ENCODE measurements around the gene IGSF8. TPM values are rescaled to one million over a fixed set of nuclear protein-coding genes. Genes with fewer than 3 reads are reported as not detected.

The IGSF8 gene
- total RNA-seq, 1 experiment from 2014 or later: 35.6 TPM

- Histone ChIP-seq H3K27me3 (ENCODE audit: insufficient read depth, low read length) (no peaks in the 10 kb centered on the region), H2AFZ (ENCODE audit: low read depth, low read length, poor library complexity, severe bottlenecking) (no peak overlapping the region), H3K36me3 (ENCODE audit: control insufficient read depth in 1 of 2, insufficient read depth in 2 of 2, low read length in 2 of 2) (no peaks in the 10 kb centered on the region), H4K20me1 (ENCODE audit: insufficient read depth) (no peaks in the 10 kb centered on the region), H3K9me3 (ENCODE audit: control insufficient read depth in 1 of 2, insufficient read depth in 1 of 2, low read depth in 1 of 2, low read length in 2 of 2) (no peaks in the 10 kb centered on the region), H3K9me2 (ENCODE audit: insufficient read depth) (no peaks in the 10 kb centered on the region), H3K4me1 (ENCODE audit: control insufficient read depth in 1 of 2, insufficient read depth in 2 of 2, low read length in 2 of 2) (peaks cover 11 to 35% of the 10 kb centered on the region in 2 experiments), H3K4me3 (replicated peaks in 1 of 2; ENCODE audit: low read depth in 1 of 2, low read length in 2 of 2) (no peak overlapping the region), H3K79me2 (ENCODE audit: insufficient read depth, low read length) (peaks cover 4% of the 10 kb centered on the region; the same call in 1 of the 2 replicates), H3K4me2 (ENCODE audit: low read length) (peak overlapping the region; percentile 43; the same call in 1 of the 2 replicates), H3K9ac (ENCODE audit: low read length) (no peak overlapping the region), H3K27ac (ENCODE audit: low read depth, low read length) (no peak overlapping the region)
- TF ChIP-seq CTCF (IDR thresholded peaks at IDR 0.05 in 2 of 3, conservative IDR thresholded peaks at IDR 0.05 in 1 of 3; ENCODE audit: borderline replicate concordance in 1 of 3, insufficient read depth in 1 of 3, low read depth in 2 of 3, low read length in 2 of 3) (no peak), EGR1 (IDR thresholded peaks at IDR 0.05; ENCODE audit: low read depth) (no peak), CBX3 (IDR thresholded peaks at IDR 0.05; ENCODE audit: low read depth) (no peak)
- BruUV-seq (replicated peaks): no TSS peak
- ChIA-PET CTCF (interaction anchor here (0.6 to 4.7 kb wide), 14 partner anchors 17 to 314 kb away, joined by 3 to 59 read pairs (median 4); no protein-coding TSS in a partner anchor), POLR2A (interaction anchor here (1.3 to 1.9 kb wide), 2 partner anchors 118 to 150 kb away, joined by 4 to 5 read pairs; no protein-coding TSS in a partner anchor), RAD21 (ENCODE audit: low non-redundant PET in 1 of 2, low total read pairs in 2 of 2, uncharacterized antibody in 2 of 2, unreplicated experiment in 2 of 2) (interaction anchor here (0.7 to 1.8 kb wide), 9 partner anchors 55 to 306 kb away, joined by 3 to 10 read pairs (median 5); no protein-coding TSS in a partner anchor)
- ATAC-seq: no peak
- no peak for DNase-seq (ENCODE audit: low read depth, low spot score)
- intact Hi-C loops (cut with micrococcal nuclease): loop anchor here (1.0 to 5.0 kb wide), 7 partner anchors 61 to 505 kb away; no protein-coding TSS in a partner anchor
Measured at GRCh38 chr1:160101717-160102522, 3.5 kb upstream of the IGSF8 start.
